BJ (cell line): ENCODE measurements around the gene FARP1. TPM values are rescaled to one million over a fixed set of nuclear protein-coding genes. Genes with fewer than 3 reads are reported as not detected.
A peak's percentile ranks its signal among the peaks of the same experiment; 100 is the strongest.

ENCODE experiments used
- CTCF ChIA-PET: fragments of 350-600 bp; formaldehyde crosslinking; extraction: SDS; loops from one replicate; lab custom pipeline; 2021; ENCODE audit warnings: antibody characterized with exemption, inconsistent platforms; lab: Yijun Ruan, JAX
- POLR2A ChIA-PET: fragments of 300-600 bp; sonication (Branson Sonifier 250); formaldehyde crosslinking; extraction: SDS; loops from one replicate; lab custom pipeline; 2021; ENCODE audit warnings: antibody characterized with exemption; lab: Charles Lee
- DNase-seq: peaks from one replicate; pipeline ENCODE4 v3.0.0-alpha.2; 2011; ENCODE audit warnings: low read depth
- H3K27me3 ChIP-seq: 2 replicates; pipeline ENCODE4 v1.6.0; 2011; ENCODE audit warnings: low read length; ENCODE audit not compliant: control insufficient read depth, insufficient read depth
- H3K36me3 ChIP-seq: 2 replicates; pipeline ENCODE4 v1.5.1; 2011; ENCODE audit warnings: low read length; ENCODE audit not compliant: control insufficient read depth, insufficient read depth
- H3K4me3 ChIP-seq: 2 replicates; pipeline ENCODE4 v1.5.1; 2011; ENCODE audit warnings: low read depth, mild to moderate bottlenecking, control low read depth, low read length
- polyA plus RNA-seq: library from polyadenylated mRNA; depleted of rRNA; stranded (reverse); fragments of >200 nt; gene quantifications from 2 replicates; pipeline ENCODE4 v1.2.3, GENCODE V29; 2011
- TF ChIP-seq, protein P1 (sequence below): IDR thresholded peaks from 2 replicates; pipeline ENCODE4 v1.5.1; 2011; ENCODE audit warnings: low read depth, mild to moderate bottlenecking, control low read depth, inconsistent platforms, low read length, moderate library complexity; ENCODE audit not compliant: insufficient read depth

The FARP1 gene
- polyA plus RNA-seq, 1 experiment = 64.0 TPM

- TF ChIP-seq, protein P1, sequence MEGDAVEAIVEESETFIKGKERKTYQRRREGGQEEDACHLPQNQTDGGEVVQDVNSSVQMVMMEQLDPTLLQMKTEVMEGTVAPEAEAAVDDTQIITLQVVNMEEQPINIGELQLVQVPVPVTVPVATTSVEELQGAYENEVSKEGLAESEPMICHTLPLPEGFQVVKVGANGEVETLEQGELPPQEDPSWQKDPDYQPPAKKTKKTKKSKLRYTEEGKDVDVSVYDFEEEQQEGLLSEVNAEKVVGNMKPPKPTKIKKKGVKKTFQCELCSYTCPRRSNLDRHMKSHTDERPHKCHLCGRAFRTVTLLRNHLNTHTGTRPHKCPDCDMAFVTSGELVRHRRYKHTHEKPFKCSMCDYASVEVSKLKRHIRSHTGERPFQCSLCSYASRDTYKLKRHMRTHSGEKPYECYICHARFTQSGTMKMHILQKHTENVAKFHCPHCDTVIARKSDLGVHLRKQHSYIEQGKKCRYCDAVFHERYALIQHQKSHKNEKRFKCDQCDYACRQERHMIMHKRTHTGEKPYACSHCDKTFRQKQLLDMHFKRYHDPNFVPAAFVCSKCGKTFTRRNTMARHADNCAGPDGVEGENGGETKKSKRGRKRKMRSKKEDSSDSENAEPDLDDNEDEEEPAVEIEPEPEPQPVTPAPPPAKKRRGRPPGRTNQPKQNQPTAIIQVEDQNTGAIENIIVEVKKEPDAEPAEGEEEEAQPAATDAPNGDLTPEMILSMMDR = no peak
- Histone ChIP-seq H3K27me3 (no peaks in the 10 kb centered on the region), H3K4me3 (no peak overlapping the region), H3K36me3 (peaks cover 37% of the 10 kb centered on the region)
- no peak for DNase-seq
- ChIA-PET POLR2A (no interaction called here), CTCF (interaction anchor here (1.2 to 5.2 kb wide), 4 partner anchors 10 to 383 kb away, joined by 3 to 33 read pairs (median 4); no protein-coding TSS in a partner anchor)
These were observed 314.2 kb downstream of the FARP1 start for GRCh38 chr13:98457053-98457452.

- ChIA-PET CTCF (interaction anchor here (0.7 to 5.2 kb wide), 2 partner anchors 9 kb away, joined by 3 to 33 read pairs; no protein-coding TSS in a partner anchor), POLR2A (no interaction called here)
- peaks cover 40% of the 10 kb centered on the region for H3K36me3 ChIP-seq
- H3K4me3 ChIP-seq = no peak overlapping the region
- no peaks in the 10 kb centered on the region for H3K27me3 ChIP-seq
- no peak for DNase-seq
- TF ChIP-seq, protein P1 = no peak
These were observed 315.5 kb downstream of the FARP1 start for GRCh38 chr13:98458431-98458830.

- ChIA-PET POLR2A (no interaction called here), CTCF (no interaction called here)
- no peaks in the 10 kb centered on the region for H3K27me3 ChIP-seq
- no peak for DNase-seq
- TF ChIP-seq, protein P1 = no peak
- peaks cover 44% of the 10 kb centered on the region for H3K36me3 ChIP-seq
- H3K4me3 ChIP-seq = no peak overlapping the region
These were observed 316.3 kb downstream of the FARP1 start for GRCh38 chr13:98459171-98459681.

GRCh38 chr13:98459721-98460370, 317.0 kb downstream of the FARP1 start:
- H3K4me3 ChIP-seq = no peak overlapping the region
- DNase-seq = no peak
- POLR2A ChIA-PET = no interaction called here
- no peaks in the 10 kb centered on the region for H3K27me3 ChIP-seq
- CTCF ChIA-PET = no interaction called here
- TF ChIP-seq, protein P1 = no peak
- peaks cover 44% of the 10 kb centered on the region for H3K36me3 ChIP-seq

DNA sequence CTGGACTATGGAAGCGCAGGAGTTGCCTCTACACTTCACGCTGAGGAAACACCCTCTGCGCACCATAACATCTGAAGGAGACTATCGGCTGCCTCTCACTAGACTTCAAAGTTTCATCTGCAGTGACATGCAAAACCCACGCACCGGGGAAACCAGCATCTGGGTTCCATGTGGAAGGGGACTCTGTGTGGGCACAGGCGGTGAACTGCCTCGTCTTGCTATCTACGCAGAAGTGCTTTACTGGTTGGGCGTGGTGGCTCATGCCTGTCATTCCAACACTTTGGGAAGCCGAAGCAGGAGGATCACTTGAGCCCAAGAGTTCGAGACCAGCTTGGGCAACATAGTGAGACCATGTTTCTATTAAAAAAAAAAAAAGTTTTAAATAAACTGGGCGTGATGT, 317.6 kb downstream of the FARP1 start:
- peaks cover 48% of the 10 kb centered on the region for H3K36me3 ChIP-seq

More for the DNA sequence above, 317.6 kb downstream of the FARP1 start:
- peak; percentile 43 for DNase-seq
- Histone ChIP-seq H3K27me3 (no peaks in the 10 kb centered on the region), H3K4me3 (no peak overlapping the region)
- TF ChIP-seq, protein P1 = no peak
- ChIA-PET POLR2A (no interaction called here), CTCF (interaction anchor here (0.6 to 1.4 kb wide), 2 partner anchors 15 to 172 kb away, joined by 3 to 4 read pairs; no protein-coding TSS in a partner anchor)
